Liver (tissue), 9 donors: ENCODE measurements around the gene SPDYE4. TPM values are rescaled to one million over a fixed set of nuclear protein-coding genes. Genes with fewer than 3 reads are reported as not detected.

Source experiments
- DNase-seq: peaks from one replicate; pipeline ENCODE4 v3.0.0-alpha.2; 2017; ENCODE audit warnings: low spot score
- H3K27ac ChIP-seq, 2 donors: one replicate each; pipeline ENCODE4 v1.7.0; 2013; ENCODE audit warnings: inconsistent platforms in 2 of 2, low read length in 2 of 2, control low read depth in 1 of 2, low read depth in 1 of 2, mild to moderate bottlenecking in 1 of 2
- H3K27me3 ChIP-seq, 4 donors: one replicate each; pipeline versions ENCODE4 v1.6.1 to v1.7.0; 2013; ENCODE audit warnings: low read length in 3 of 4, inconsistent platforms in 1 of 4, mild to moderate bottlenecking in 1 of 4, moderate library complexity in 1 of 4; ENCODE audit not compliant: control insufficient read depth in 4 of 4, insufficient read depth in 4 of 4
- H3K36me3 ChIP-seq, 4 donors: one replicate each; pipeline versions ENCODE4 v1.6.1 to v1.7.0; 2013; ENCODE audit warnings: low read length in 3 of 4, mild to moderate bottlenecking in 3 of 4, low read depth in 1 of 4, moderate library complexity in 1 of 4; ENCODE audit not compliant: control insufficient read depth in 4 of 4, insufficient read depth in 3 of 4
- H3K4me1 ChIP-seq, 4 donors: one replicate each; pipeline versions ENCODE4 v1.6.1 to v1.7.0; 2013; ENCODE audit warnings: low read length in 3 of 4, mild to moderate bottlenecking in 3 of 4, moderate library complexity in 1 of 4; ENCODE audit not compliant: control insufficient read depth in 4 of 4, insufficient read depth in 4 of 4
- H3K4me3 ChIP-seq, 3 donors: one replicate each; pipeline versions ENCODE4 v1.6.1 to v1.7.0; 2013; ENCODE audit warnings: low read length in 3 of 3, control low read depth in 1 of 3, low read depth in 1 of 3, mild to moderate bottlenecking in 1 of 3
- H3K9ac ChIP-seq, 2 donors: one replicate each; pipeline ENCODE4 v1.7.0; 2013; ENCODE audit warnings: low read length in 2 of 2, mild to moderate bottlenecking in 2 of 2, moderate library complexity in 2 of 2, control low read depth in 1 of 2, low read depth in 1 of 2
- H3K9me3 ChIP-seq, 4 donors: one replicate each; pipeline versions ENCODE4 v1.6.1 to v1.7.0; 2013; ENCODE audit warnings: low read length in 3 of 4; ENCODE audit not compliant: control insufficient read depth in 4 of 4
- ATF3 ChIP-seq: IDR thresholded peaks from 2 replicates; pipeline ENCODE4 v1.6.1; 2016; ENCODE audit warnings: antibody characterized with exemption
- CTCF ChIP-seq: fragments of 150-350 bp; IDR thresholded peaks from 2 replicates; pipeline ENCODE4 v1.5.1; 2017; ENCODE audit warnings: improper control_type of control experiment, low read depth, low read length; ENCODE audit not compliant: missing input control
- FOXA1 ChIP-seq: IDR thresholded peaks from 2 replicates; pipeline ENCODE4 v1.6.1; 2016; ENCODE audit warnings: antibody characterized with exemption
- FOXA2 ChIP-seq: IDR thresholded peaks from 2 replicates; pipeline ENCODE4 v1.6.1; 2016; ENCODE audit warnings: antibody characterized with exemption
- GABPA ChIP-seq, 2 donors: IDR thresholded peaks in 1 of 2; conservative IDR thresholded peaks in 1 of 2; 2 replicates each; pipeline ENCODE4 v1.6.1; 2016; ENCODE audit warnings: antibody characterized with exemption in 2 of 2, mild to moderate bottlenecking in 1 of 2, moderate library complexity in 1 of 2
- HNF4A ChIP-seq, 2 donors: conservative IDR thresholded peaks; 2 replicates each; pipeline ENCODE4 v1.6.1; 2016; ENCODE audit warnings: antibody characterized with exemption in 2 of 2, mild to moderate bottlenecking in 2 of 2
- HNF4G ChIP-seq: IDR thresholded peaks from 2 replicates; pipeline ENCODE4 v1.6.1; 2016; ENCODE audit warnings: antibody characterized with exemption
- MAX ChIP-seq: IDR thresholded peaks from 2 replicates; pipeline ENCODE4 v1.6.1; 2016; ENCODE audit warnings: antibody characterized with exemption
- NR2F2 ChIP-seq: IDR thresholded peaks from 2 replicates; pipeline ENCODE4 v1.6.1; 2016; ENCODE audit warnings: antibody characterized with exemption
- RAD21 ChIP-seq, 2 donors: IDR thresholded peaks; 2 replicates each; pipeline ENCODE4 v1.6.1; 2016; ENCODE audit warnings: antibody characterized with exemption in 2 of 2, mild to moderate bottlenecking in 2 of 2
- REST ChIP-seq: IDR thresholded peaks from 2 replicates; pipeline ENCODE4 v1.6.1; 2016; ENCODE audit warnings: antibody characterized with exemption, mild to moderate bottlenecking
- RXRA ChIP-seq, 2 donors: IDR thresholded peaks; 2 replicates each; pipeline ENCODE4 v1.6.1; 2017 to 2018; ENCODE audit warnings: antibody characterized with exemption in 2 of 2, mild to moderate bottlenecking in 1 of 2
- SP1 ChIP-seq: IDR thresholded peaks from 2 replicates; pipeline ENCODE4 v1.6.1; 2018; ENCODE audit warnings: antibody characterized with exemption, mild to moderate bottlenecking
- TAF1 ChIP-seq: conservative IDR thresholded peaks from 2 replicates; pipeline ENCODE4 v1.6.1; 2016; ENCODE audit warnings: antibody characterized with exemption, mild to moderate bottlenecking
- YY1 ChIP-seq: IDR thresholded peaks from 2 replicates; pipeline ENCODE4 v1.6.1; 2016; ENCODE audit warnings: antibody characterized with exemption, mild to moderate bottlenecking
- ZBTB33 ChIP-seq: IDR thresholded peaks from 2 replicates; pipeline ENCODE4 v1.6.1; 2016; ENCODE audit warnings: antibody characterized with exemption
- WGBS: extraction: QIAGEN DNeasy Blood & Tissue Kit; methylation state at CpG from one replicate; pipeline ENCODE4 v1.1.7; 2013; 5-methylcytosine and 5-hydroxymethylcytosine counted together
- polyA plus RNA-seq, 2 donors: library from polyadenylated mRNA; stranded (reverse) in 1 of 2; unstranded in 1 of 2; fragments of 200-250 nt in 1 of 2; fragments of >200 nt in 1 of 2; fragmentation: Nextera tagmentation in 1 of 2; extraction: Ambion mirVana in 1 of 2; gene quantifications; one replicate each; pipeline versions ENCODE4 v1.2.1 to v1.2.3, GENCODE V29; 2013 to 2015
- total RNA-seq, 2 donors: library from RNA; depleted of rRNA; stranded (reverse); fragments of >200 nt; gene quantifications; one replicate each; pipeline ENCODE4 v1.2.3, GENCODE V29; 2014
- donor health status: healthy.
- donor health status: healthy.
- donor health status: healthy.
- donor health status: healthy.
- donor health status: healthy.

SPDYE4 gene
- total and polyA plus RNA-seq, 4 donors, result not detected

GRCh38 chr17:8799570-8800212 is 41.3 kb upstream of the SPDYE4 start (continued):
- TF ChIP-seq ZBTB33 (no peak), HNF4A (conservative IDR thresholded peaks at IDR 0.05) (no peak), SP1 (no peak), RAD21 (IDR thresholded peaks at IDR 0.05) (no peak), HNF4G (no peak), MAX (no peak), GABPA (IDR thresholded peaks at IDR 0.05 in 1 of 2, conservative IDR thresholded peaks at IDR 0.05 in 1 of 2) (no peak), YY1 (no peak), FOXA2 (no peak), NR2F2 (no peak)

- Histone ChIP-seq H3K36me3 (no peaks in the 10 kb centered on the region), H3K9me3 (no peaks in the 10 kb centered on the region), H3K27ac (no peak within 1 kb of the TSS), H3K9ac (no peak within 1 kb of the TSS), H3K4me1 (peaks cover 0 to 4% (median 2%) of the 10 kb centered on the region in 4 donors), H3K4me3 (peak within 1 kb of the TSS in 1 of 3 donors; percentile 1), H3K27me3 (peaks cover 0 to 4% (median 0%) of the 10 kb centered on the region in 4 donors)
- WGBS, result 16% methylated on average over 62 of the region's 62 CpGs
- no peak for DNase-seq
- TF ChIP-seq RAD21 (IDR thresholded peaks at IDR 0.05) (peak in 1 of 2 donors; percentile 8), HNF4A (conservative IDR thresholded peaks at IDR 0.05) (no peak), ZBTB33 (no peak), RXRA (IDR thresholded peaks at IDR 0.05) (no peak)
Observed at GRCh38 chr17:8798846-8799569, 40.7 kb upstream of the SPDYE4 start, which contains the start of gene MFSD6L. Gene MFSD6L (minus strand): TSS chr17:8799365. CDS start chr17:8799120, 245 bp downstream.

GRCh38 chr17:8798176-8798845 is 40.0 kb upstream of the SPDYE4 start:
- Histone ChIP-seq H3K9ac (no peak overlapping the region), H3K36me3 (no peaks in the 10 kb centered on the region), H3K9me3 (no peaks in the 10 kb centered on the region), H3K27ac (no peak overlapping the region), H3K4me3 (no peak overlapping the region), H3K4me1 (peaks cover 0 to 4% (median 2%) of the 10 kb centered on the region in 4 donors), H3K27me3 (peaks cover 0 to 4% (median 0%) of the 10 kb centered on the region in 4 donors)
- WGBS, result 65% methylated on average over 23 of the region's 23 CpGs
- DNase-seq, result no peak
- TF ChIP-seq HNF4A (conservative IDR thresholded peaks at IDR 0.05) (no peak), TAF1 (no peak), REST (no peak), FOXA2 (no peak), SP1 (no peak), CTCF (no peak), ATF3 (no peak), RXRA (IDR thresholded peaks at IDR 0.05) (no peak), NR2F2 (no peak), FOXA1 (no peak)
